ENCODE measurements around the gene PGGT1B.

DNA sequence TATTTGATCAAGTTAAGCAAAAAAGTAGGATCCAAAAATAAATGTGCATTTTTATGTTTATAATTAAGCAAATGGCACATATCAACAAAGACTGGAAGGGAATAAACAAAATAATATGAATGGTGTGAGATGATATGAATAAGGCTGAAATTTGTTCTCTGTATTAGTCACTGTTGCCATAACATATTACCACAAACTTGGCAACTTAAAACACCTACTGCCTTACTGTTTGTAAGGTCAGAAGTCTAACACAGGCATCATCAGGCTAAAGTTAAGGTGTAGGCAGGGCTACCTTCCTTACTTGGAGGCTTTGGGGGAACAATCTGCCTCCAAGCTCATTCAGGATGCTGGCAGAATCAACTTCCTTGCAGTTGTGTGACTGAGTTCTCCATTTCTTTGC, 19.3 kb downstream of the PGGT1B start:
- TF ChIP-seq CTCF (IDR thresholded peaks at IDR 0.05) (no peak), POLR2A (IDR thresholded peaks at IDR 0.05) (no peak)

Data from uterus (tissue), 2 donors.